Measurements from ENCODE around the gene ZNF234. TPM values are rescaled to one million over a fixed set of nuclear protein-coding genes. Genes with fewer than 3 reads are reported as not detected.
"Not testable (repeated sequence)": the region's sequence is repeated elsewhere in the genome, so short reads cannot be mapped to it uniquely, and the experiment has no call there.

The ZNF234 gene
- 20.7 TPM for total RNA-seq
- polyA plus RNA-seq: 4.3 TPM

DNA sequence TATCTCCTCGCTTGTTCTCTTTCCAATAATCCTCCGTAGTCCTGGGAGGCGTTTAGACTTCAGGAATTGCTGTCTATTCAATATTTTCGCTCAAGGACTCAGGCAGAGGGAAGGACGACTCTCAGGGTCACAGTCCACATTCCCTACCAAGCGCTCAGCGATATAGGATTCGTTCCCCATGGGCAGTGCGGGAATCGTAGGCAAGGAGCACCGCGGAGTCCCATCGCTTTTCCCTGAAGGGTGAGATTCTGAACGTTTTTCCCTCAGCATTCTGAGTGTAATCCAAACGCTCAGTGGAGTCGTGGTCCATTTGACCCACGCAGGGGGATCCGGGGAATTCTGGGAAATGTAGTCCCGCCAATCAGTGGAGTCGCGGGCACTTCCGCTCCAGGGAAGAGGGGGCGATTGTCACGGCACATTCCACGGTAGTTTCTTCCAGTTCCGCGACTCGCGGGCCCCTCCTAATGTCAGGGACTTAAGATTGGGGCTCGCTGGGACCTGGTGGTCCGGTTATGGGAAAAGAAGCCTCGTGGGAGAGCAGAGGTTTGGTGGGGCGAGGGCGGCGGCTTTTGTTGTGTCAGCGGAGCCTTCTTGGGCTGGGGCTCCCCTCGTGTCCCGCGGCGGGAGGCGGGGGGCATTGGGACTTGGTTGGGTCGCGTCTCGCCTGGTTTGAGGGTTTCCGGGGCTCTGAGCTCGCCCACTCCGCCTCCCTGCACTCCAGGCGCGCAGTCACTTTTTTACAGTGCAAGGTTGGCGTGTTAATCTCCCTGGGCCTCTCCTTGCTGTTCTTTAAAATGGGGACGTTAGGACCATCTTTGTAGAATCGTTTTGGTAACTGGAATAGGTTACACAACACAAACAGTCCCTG is at the start of gene ZNF234:
Gene ZNF234, plus strand, starts transcription at position 364 of the 868 bp plus-strand sequence. CDS start 3,079 bp downstream, outside the sequence.
- Histone ChIP-seq H3K4me1 (ENCODE audit: insufficient read depth) (peaks cover 1% of the 10 kb centered on the region), H3K4me3 (ENCODE audit: low read depth, low read length) (peak within 1 kb of the TSS; percentile 83), H3K27ac (ENCODE audit: low read depth) (peak within 1 kb of the TSS; percentile 47), H3K36me3 (ENCODE audit: insufficient read depth) (peaks cover 5% of the 10 kb centered on the region)
- WGBS: under 1% methylated on average over 52 of the region's 52 CpGs
- DNase-seq (ENCODE audit: extremely low spot score): peak; percentile 86

DNA sequence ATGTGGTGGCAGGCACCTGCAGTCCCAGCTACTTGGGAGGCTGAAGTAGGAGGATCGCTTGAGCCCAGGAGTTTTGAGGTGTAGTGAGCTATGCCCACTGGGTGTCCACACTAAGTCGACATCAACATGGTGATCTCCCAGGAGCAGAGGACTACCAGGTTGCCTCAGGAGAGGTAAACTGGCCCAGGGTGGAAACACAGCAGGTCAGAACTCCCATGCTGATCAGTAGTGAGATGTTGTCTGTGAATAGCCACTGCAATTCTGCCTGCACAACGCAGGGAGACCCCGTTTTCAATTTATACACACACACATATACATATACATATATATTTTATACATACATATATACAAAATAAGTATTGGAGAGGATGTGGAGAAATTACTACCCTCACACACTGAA is 49.2 kb upstream of the ZNF234 start:
- H3K36me3 ChIP-seq (ENCODE audit: insufficient read depth): no peaks in the 10 kb centered on the region
- 62% methylated on average over 4 of the region's 4 CpGs for WGBS

DNA sequence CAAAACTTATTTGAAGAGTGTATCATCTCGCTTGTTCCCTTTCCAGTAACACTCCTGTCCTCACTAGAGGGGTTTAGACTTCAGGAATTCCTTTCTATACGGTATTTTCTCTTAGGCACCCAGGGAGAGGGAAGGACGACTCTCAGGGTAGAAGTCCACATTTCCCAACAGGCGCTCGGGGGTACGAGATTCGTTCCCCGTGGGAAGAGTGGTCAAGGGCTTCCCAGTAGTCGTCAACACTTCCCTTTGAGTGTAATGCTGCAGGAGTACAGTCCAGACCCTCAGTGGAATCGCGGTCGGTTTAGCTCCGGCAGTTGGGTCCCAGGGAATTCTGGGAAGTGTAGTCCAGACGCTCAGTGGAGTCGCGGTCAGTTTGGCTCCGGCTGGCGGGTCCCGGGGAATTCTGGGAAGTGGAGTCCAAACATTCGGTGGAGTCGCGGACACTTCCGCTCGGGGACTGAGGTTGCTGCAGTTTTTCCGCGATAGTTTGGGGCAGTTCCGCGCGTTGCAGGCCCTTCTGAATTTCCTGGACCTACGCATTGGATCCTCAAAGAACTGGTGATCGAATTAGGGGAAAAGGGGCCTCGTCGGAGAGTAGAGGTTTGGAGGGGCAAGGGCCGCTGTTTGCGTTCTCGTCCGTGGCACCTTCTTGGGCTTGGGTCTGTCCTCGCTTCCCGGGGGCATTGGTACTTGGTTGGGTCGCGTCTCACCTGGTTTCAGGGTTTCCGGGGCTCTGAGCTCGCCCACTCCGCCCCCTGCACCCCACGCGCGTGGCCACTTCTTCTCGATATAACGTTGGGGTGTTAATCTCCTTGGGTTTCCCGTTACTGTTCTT is 47.2 kb upstream of the ZNF234 start, which contains the start of gene ZNF224:
Gene ZNF224, plus strand, starts transcription at position 431 of the 835 bp plus-strand sequence. CDS start 3,513 bp downstream, outside the sequence.
- Histone ChIP-seq H3K4me3 (ENCODE audit: low read depth, low read length) (peak within 1 kb of the TSS; percentile 81), H3K36me3 (ENCODE audit: insufficient read depth) (peaks cover 3% of the 10 kb centered on the region), H3K4me1 (ENCODE audit: insufficient read depth) (no peaks in the 10 kb centered on the region), H3K27ac (ENCODE audit: low read depth) (peak within 1 kb of the TSS; percentile 42)
- DNase-seq (ENCODE audit: extremely low spot score): peak; percentile 95
- under 1% methylated on average over 50 of the region's 50 CpGs for WGBS

More for the DNA sequence above, 49.2 kb upstream of the ZNF234 start:
- Histone ChIP-seq H3K4me1 (ENCODE audit: insufficient read depth) (no peaks in the 10 kb centered on the region), H3K4me3 (ENCODE audit: low read depth, low read length) (no peak overlapping the region), H3K27ac (ENCODE audit: low read depth) (no peak overlapping the region)
- no peak for DNase-seq (ENCODE audit: extremely low spot score)

DNA sequence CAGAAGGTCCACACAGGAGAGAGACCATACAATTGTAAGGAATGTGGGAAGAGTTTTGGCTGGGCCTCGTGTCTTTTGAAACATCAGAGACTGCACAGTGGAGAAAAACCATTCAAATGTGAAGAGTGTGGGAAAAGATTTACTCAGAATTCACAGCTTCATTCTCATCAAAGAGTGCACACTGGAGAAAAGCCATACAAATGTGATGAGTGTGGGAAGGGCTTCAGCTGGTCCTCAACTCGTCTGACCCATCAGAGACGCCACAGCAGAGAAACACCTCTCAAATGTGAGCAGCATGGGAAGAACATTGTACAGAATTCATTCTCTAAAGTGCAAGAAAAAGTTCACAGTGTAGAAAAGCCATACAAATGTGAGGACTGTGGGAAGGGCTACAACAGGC is 33.6 kb upstream of the ZNF234 start:
- H3K27ac ChIP-seq (ENCODE audit: low read depth): no peak overlapping the region
- no peak for DNase-seq (ENCODE audit: extremely low spot score)
- WGBS: 98% methylated on average over 3 of the region's 3 CpGs
- H3K4me1 ChIP-seq (ENCODE audit: insufficient read depth): no peaks in the 10 kb centered on the region
- peaks cover 11% of the 10 kb centered on the region for H3K36me3 ChIP-seq (ENCODE audit: insufficient read depth)
- H3K4me3 ChIP-seq (ENCODE audit: low read depth, low read length): no peak overlapping the region

DNA sequence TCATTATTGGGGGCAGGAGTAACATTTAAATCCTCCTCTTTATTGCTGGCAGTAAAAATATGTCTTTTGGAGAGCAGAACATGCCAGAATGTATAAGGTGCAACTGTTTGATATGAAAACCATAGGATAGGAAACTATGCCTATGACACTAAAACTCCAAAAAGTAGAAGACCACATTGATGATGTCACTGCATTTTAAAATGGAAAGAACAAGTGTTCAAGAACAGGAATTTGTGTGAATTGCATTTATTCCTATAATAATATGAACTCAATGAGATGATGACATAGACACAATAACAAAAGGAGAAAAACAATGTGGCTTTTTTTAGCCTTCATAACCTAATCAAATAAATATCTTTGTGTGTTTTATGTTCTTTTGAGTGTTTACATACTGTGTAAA is 31.9 kb upstream of the ZNF234 start:
- DNase-seq (ENCODE audit: extremely low spot score): no peak
- no peaks in the 10 kb centered on the region for H3K4me1 ChIP-seq (ENCODE audit: insufficient read depth)
- H3K36me3 ChIP-seq (ENCODE audit: insufficient read depth): peaks cover 5% of the 10 kb centered on the region
- no peak overlapping the region for H3K4me3 ChIP-seq (ENCODE audit: low read depth, low read length)
- no peak overlapping the region for H3K27ac ChIP-seq (ENCODE audit: low read depth)

- no peak overlapping the region for H3K27ac ChIP-seq (ENCODE audit: low read depth)
- no peaks in the 10 kb centered on the region for H3K36me3 ChIP-seq (ENCODE audit: insufficient read depth)
- H3K4me3 ChIP-seq (ENCODE audit: low read depth, low read length): no peak overlapping the region
- no peak for DNase-seq (ENCODE audit: extremely low spot score)
- H3K4me1 ChIP-seq (ENCODE audit: insufficient read depth): no peaks in the 10 kb centered on the region
- WGBS: 10% methylated on average over 17 of the region's 17 CpGs
Observed at GRCh38 chr19:44111910-44112463, 29.4 kb upstream of the ZNF234 start.

GRCh38 chr19:44112802-44113137 is 28.6 kb upstream of the ZNF234 start:
- H3K36me3 ChIP-seq (ENCODE audit: insufficient read depth): no peaks in the 10 kb centered on the region
- DNase-seq (ENCODE audit: extremely low spot score): no peak
- no peaks in the 10 kb centered on the region for H3K4me1 ChIP-seq (ENCODE audit: insufficient read depth)
- WGBS: under 1% methylated on average over 11 of the region's 11 CpGs
- H3K4me3 ChIP-seq (ENCODE audit: low read depth, low read length): peak overlapping the region; percentile 89
- H3K27ac ChIP-seq (ENCODE audit: low read depth): no peak overlapping the region

DNA sequence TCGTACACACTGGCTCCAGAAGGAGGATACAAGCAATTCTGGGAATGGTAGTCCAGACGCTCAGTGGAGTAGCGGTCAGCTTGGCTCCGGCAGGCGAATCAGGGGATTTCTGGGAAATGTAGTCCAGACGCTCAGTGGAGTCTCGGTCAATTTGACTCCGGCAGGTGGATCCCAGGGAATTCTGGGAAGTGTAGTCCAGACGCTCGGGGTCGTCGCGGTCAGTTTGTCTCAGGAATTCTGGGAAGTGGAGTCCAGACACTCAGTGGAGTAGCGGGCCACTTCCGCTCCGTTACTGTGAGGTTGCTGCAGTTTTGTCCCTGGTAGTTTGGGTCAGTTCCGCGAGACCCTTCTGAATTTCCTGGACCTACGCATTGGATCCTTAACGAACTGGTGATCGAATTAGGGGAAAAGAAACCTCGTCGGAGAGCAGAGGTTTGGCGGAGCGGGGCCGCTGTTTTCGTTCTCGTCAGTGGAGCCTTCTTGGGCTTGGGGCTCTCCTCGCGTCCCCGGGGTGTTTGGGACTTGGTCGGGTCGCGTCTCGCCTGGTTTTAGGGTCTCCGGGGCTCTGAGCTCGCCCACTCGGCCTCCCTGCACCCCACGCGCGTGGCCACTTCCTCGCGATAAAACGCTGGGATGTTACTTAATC is 28.1 kb upstream of the ZNF234 start, which contains the start of gene ZNF225:
Gene ZNF225, plus strand, starts transcription at position 262 of the 646 bp plus-strand sequence. CDS start 2,429 bp downstream, outside the sequence.
- DNase-seq (ENCODE audit: extremely low spot score): peak; percentile 99
- peaks cover 3% of the 10 kb centered on the region for H3K36me3 ChIP-seq (ENCODE audit: insufficient read depth)
- under 1% methylated on average over 44 of the region's 44 CpGs for WGBS
- H3K4me3 ChIP-seq (ENCODE audit: low read depth, low read length): peak within 1 kb of the TSS; percentile 89
- H3K27ac ChIP-seq (ENCODE audit: low read depth): peak within 1 kb of the TSS; percentile 62
- no peaks in the 10 kb centered on the region for H3K4me1 ChIP-seq (ENCODE audit: insufficient read depth)

DNA sequence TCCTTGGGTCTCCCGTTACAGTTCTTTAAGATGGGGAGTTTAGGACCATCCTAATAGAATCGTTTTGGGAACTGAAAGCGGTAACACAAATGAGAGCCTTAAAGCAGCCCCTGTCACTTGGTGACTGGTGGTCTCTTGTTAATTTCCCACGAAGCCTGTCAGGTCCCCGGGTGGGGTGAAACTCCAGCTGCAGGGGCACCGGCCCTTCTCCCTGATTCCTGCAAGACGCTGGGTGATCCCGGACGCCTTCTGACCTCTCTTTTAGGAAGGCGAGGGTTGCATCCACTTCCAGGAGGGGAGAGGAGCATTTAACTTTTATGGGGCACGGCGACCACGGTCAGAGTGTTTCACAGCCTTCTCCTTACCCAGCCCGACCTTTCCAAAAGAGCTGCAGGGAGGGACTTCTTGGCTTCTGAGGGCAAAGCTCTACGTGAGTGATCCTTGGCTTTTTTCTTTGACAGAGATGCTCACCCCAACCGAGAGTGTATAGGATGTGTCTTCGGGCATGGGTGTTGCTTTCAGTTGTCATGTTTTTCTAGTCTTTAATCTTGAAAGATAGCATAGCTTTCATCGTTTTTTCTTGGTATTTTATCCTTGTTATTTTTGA is 27.5 kb upstream of the ZNF234 start:
- H3K4me1 ChIP-seq (ENCODE audit: insufficient read depth): no peaks in the 10 kb centered on the region
- WGBS: 2% methylated on average over 18 of the region's 18 CpGs
- peak overlapping the region; percentile 89 for H3K4me3 ChIP-seq (ENCODE audit: low read depth, low read length)
- H3K36me3 ChIP-seq (ENCODE audit: insufficient read depth): peaks cover 6% of the 10 kb centered on the region
- no peak for DNase-seq (ENCODE audit: extremely low spot score)
- H3K27ac ChIP-seq (ENCODE audit: low read depth): peak overlapping the region; percentile 62

- H3K27ac ChIP-seq (ENCODE audit: low read depth); H3K4me1 ChIP-seq (ENCODE audit: insufficient read depth): not testable (repeated sequence)
- H3K36me3 ChIP-seq (ENCODE audit: insufficient read depth): peaks cover 22% of the 10 kb centered on the region
Observed at GRCh38 chr19:44121162-44121561, 20.2 kb upstream of the ZNF234 start.

GRCh38 chr19:44131955-44132354 is 9.4 kb upstream of the ZNF234 start:
- Histone ChIP-seq H3K4me3 (ENCODE audit: low read depth, low read length) (no peak overlapping the region), H3K4me1 (ENCODE audit: insufficient read depth) (no peaks in the 10 kb centered on the region), H3K36me3 (ENCODE audit: insufficient read depth) (peaks cover 12% of the 10 kb centered on the region), H3K27ac (ENCODE audit: low read depth) (no peak overlapping the region)
- no peak for DNase-seq (ENCODE audit: extremely low spot score)
- WGBS: 95% methylated on average over 5 of the region's 5 CpGs

More at GRCh38 chr19:44121162-44121561, 20.2 kb upstream of the ZNF234 start:
- H3K4me3 ChIP-seq (ENCODE audit: low read depth, low read length); DNase-seq (ENCODE audit: extremely low spot score): not testable (repeated sequence)
- 95% methylated on average over 4 of the region's 4 CpGs for WGBS

DNA sequence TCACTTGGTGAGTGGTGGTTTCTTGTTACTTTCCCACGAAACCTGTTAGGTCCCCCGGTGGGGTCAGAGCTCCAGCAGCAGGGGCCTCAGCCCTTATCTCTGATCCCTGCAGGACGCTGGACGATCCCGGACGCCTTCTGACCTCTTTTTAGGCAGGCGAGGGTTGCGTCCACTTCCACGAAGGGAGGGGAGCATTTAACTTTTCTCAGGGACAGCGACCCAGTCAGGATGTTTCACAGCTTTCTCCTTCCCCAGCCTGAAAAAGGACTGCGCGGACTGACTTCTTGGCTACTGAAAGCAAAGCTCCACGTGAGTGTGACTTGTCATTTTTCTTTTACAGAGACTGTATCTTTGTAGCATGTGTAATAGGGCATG is 692 bp downstream of the ZNF234 start:
- WGBS: 7% methylated on average over 13 of the region's 13 CpGs
- Histone ChIP-seq H3K27ac (ENCODE audit: low read depth) (no peak overlapping the region), H3K36me3 (ENCODE audit: insufficient read depth) (peaks cover 5% of the 10 kb centered on the region), H3K4me1 (ENCODE audit: insufficient read depth) (peaks cover 1% of the 10 kb centered on the region), H3K4me3 (ENCODE audit: low read depth, low read length) (peak overlapping the region; percentile 83)
- DNase-seq (ENCODE audit: extremely low spot score): no peak

DNA sequence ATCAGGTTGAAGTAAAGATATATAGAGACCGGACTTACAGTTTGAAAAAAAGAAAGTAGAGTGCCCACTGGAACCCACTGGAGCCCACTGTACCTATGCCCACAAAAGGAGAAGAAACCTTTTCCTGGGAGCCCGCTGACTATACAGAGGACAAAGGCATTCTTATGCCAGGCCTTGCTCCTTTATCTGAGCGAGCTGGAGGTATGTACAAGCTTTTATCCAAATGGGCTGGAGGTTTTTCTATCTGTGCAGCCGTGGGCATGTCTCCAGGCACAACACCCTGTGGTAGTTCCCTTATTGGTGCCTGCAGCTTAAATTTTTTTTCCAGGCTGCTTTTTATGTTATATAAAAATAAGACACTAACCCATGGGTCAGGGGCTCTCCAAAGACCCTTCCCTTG is 8.4 kb downstream of the ZNF234 start:
- no peak for DNase-seq (ENCODE audit: extremely low spot score)
- Histone ChIP-seq H3K4me1 (ENCODE audit: insufficient read depth) (no peaks in the 10 kb centered on the region), H3K36me3 (ENCODE audit: insufficient read depth) (peaks cover 37% of the 10 kb centered on the region), H3K4me3 (ENCODE audit: low read depth, low read length) (no peak overlapping the region), H3K27ac (ENCODE audit: low read depth) (no peak overlapping the region)
- 96% methylated on average over 4 of the region's 4 CpGs for WGBS

All from urinary bladder (tissue), 4 donors.